HG03159 (cell line): ENCODE measurements around the gene RGS9BP.
"Not testable (repeated sequence)": the region's sequence is repeated elsewhere in the genome, so short reads cannot be mapped to it uniquely, and the experiment has no call there.

ENCODE experiments used
- ATAC-seq: cut with Tn5 transposase; IDR thresholded peaks from one replicate; pipeline ENCODE4 v1.9.1; 2021; ENCODE audit warnings: mild to moderate bottlenecking, moderate library complexity; ENCODE audit not compliant: unreplicated experiment

RGS9BP gene

DNA sequence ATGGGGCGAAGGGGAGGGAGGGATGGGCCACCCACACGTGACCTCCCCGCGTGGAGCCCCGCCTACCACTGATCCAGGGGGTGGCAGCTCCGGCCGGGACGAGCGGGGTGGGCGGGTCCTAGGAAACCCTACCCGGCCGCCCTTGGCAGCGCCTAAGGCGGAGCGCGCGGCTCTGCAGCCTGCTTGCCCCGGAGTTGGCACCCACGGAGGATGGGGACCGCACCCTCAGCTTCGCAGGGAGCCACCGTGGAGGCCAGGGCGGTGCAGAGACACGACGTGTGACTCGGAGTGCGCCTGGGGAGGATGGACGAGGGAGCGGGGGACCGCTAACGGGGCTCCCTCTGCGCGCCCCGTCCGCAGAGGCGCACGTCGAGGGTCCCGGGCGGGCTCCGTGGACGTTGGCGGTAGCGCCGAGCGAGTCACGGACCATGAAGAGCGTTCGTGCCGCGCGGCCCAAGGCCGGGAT is at the start of gene RGS9BP:
Gene RGS9BP, plus strand, starts transcription at position 129 of the 466 bp plus-strand sequence. CDS start 416 bp downstream, outside the sequence.
- no peak for ATAC-seq

DNA sequence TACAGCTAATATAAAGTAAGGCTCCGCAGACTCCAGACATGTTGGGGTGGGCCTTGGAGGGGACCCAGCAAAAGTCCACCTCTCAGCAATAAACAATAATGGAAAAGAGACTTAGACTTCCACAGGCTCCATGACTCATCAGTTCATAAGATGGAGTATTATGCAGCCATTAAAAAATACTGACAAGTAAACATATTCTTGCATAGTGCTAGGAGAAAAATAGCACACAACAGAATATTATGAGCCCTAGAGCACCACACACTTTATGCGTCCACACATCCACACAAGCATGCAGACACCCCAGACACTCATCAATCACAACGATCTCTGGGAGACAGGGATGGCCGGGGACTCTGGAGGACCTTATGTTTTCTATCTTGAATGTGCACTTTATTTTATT is 48.7 kb upstream of the RGS9BP start:
- ATAC-seq, result no peak

- ATAC-seq, result no peak
These were observed 47.9 kb upstream of the RGS9BP start for GRCh38 chr19:32627714-32628270.

- no peak for ATAC-seq
These were observed 45.3 kb upstream of the RGS9BP start for GRCh38 chr19:32630338-32630737.

GRCh38 chr19:32631381-32631780 is 44.3 kb upstream of the RGS9BP start:
- ATAC-seq, result no peak

DNA sequence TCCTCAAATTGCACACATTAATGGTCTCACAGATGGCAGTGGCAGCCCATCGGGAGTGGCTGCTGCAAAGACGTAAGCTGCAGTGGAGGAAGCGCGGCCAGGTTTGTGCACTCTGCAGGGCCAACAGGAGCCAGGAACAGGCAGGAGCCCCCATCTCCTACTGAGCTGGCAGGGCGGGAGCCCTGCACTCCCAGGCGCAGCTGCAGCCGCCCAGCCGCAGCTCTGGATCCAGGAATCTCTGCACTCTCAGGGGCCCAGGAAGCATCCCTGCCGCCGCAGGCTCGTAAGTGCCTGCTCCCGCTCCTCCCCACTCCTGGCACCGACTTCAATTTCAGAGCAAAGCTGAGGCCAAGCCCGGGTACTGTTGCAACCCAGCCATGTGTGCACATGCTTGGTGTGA is 38.2 kb upstream of the RGS9BP start:
- no peak for ATAC-seq

DNA sequence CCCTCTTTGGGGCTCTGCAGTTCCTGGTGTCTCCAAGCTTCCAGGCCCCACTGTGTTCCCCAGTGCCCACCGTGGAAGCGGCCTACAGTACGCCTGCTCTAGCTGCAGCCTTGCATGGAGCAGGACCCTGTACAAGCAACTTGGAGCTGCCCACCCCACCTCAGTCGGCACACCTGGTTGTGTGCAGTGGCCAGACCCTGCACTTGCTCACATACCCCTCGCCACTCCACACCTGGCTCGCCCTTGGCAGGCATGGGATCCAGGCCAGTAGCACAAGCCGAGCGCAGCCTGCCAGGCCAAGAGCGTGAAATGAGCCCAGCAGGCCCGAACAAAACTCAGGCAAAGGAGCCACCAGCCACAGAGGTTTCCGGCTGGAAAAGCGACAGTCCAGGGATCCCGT is 37.0 kb upstream of the RGS9BP start:
- ATAC-seq, result no peak

- ATAC-seq, result no peak
These were observed 32.9 kb upstream of the RGS9BP start for GRCh38 chr19:32642771-32643170.

- no peak for ATAC-seq
These were observed 29.1 kb upstream of the RGS9BP start for GRCh38 chr19:32646556-32646955.

GRCh38 chr19:32647361-32647760 is 28.3 kb upstream of the RGS9BP start:
- ATAC-seq, result no peak

GRCh38 chr19:32649751-32650150 is 25.9 kb upstream of the RGS9BP start:
- no peak for ATAC-seq

GRCh38 chr19:32650671-32651070 is 25.0 kb upstream of the RGS9BP start:
- no peak for ATAC-seq

- ATAC-seq, result no peak
These were observed 23.9 kb upstream of the RGS9BP start for GRCh38 chr19:32651729-32652140.

DNA sequence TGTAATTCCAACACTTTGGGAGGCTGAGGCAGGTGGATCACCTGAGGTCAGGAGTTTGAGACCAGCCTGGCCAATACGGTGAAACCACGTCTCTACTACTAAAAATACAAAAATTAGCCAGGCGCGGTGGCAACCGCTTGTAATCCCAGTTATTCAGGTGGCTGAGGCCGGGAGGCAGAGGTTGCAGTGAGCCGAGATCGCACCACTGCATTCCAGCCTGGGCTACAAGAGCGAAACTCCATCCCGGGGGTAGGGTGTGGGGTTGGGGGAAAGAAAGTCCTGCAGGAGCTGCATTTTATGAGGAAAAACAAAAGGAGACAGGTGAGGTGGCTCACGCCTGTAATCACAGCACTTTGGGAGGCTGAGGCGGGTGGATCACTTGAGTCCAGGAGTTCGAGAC is 23.3 kb upstream of the RGS9BP start:
- ATAC-seq, result not testable (repeated sequence)

- no peak for ATAC-seq
These were observed 22.6 kb upstream of the RGS9BP start for GRCh38 chr19:32652894-32653598.

GRCh38 chr19:32653599-32653915 is 22.1 kb upstream of the RGS9BP start:
- ATAC-seq, result no peak

DNA sequence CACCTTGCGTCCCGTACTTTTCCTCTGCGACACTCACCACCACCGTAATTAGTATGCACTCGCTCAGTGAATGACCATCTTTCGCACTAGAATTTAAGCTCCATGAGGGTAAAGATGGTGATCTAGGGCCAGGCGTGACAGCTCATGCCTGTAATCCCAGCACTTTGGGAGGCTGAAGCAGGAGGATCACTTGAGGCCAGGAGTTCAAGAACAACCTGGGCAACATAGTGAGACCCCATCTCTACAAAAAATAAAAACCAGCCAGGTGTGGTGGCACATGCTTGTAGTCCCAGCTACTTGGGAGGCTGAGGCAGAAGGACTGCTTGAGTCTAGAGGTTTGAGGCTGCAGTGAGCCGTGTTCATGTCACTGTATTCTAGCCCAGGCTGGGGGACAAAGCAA is 19.3 kb upstream of the RGS9BP start:
- ATAC-seq, result not testable (repeated sequence)

DNA sequence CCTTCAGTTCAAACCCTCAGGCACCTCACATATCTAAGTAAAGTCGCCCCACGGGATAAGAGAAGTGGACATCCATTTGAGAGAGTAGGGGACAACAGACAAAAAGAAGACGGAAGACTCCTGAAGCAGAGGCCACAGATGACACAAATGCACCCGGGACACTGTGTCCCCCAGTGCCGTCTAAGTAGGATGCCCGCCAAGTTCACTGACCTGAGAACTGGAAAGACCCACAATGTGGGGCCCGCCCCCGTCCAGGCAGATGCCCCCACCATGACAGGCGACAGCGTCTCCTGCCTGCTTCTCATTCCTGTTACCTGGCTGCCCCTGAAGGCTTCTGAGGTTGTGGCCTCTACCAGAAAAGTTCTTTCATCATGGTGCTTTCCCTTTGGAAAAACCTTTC is 17.6 kb upstream of the RGS9BP start:
- ATAC-seq, result no peak

- ATAC-seq, result no peak
These were observed 17.1 kb upstream of the RGS9BP start for GRCh38 chr19:32658527-32658926.

DNA sequence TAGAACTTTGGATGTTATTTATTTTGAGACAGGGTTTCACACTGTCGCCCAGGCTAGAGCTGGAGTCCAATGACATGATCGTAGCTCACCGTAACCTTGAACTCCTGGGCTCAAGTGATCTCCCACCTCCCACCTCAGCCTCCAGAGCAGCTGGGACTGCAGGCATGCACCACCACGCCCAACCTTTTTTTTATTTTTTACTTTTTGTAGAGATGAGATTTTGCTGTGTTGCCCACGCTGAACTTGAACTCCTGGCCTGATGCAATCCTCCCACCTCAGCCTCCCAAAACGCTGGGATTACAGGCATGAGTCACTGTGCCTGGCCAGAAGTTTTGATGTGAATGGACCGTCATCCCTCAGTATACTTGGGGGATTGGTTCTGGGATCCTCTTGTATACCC is 14.3 kb upstream of the RGS9BP start:
- no peak for ATAC-seq

- ATAC-seq, result no peak
These were observed 13.5 kb upstream of the RGS9BP start for GRCh38 chr19:32662186-32662585.

DNA sequence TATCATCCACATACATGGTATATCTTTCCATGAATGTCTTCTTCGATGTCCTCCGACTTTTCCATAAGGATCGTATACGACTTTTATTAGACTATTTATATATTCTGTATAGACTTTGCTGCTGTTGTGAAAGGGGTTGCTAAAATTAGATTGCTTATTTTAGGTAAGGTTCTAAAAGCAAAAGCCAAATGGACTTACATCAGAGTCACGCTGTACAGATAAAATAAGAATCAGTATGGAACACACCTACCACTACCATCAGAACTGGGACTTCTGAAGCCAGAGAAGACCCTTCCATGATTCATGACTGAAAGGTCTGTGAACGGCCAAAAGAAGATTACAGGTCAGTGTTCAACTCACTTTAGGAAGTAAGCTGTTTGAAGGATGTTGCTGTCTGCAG is 9.6 kb upstream of the RGS9BP start:
- no peak for ATAC-seq

GRCh38 chr19:32669310-32669709 is 6.3 kb upstream of the RGS9BP start:
- ATAC-seq, result no peak
